Breast epithelium (tissue), 4 donors: ENCODE data around the gene HNRNPA2B1. TPM values are rescaled to one million over a fixed set of nuclear protein-coding genes. Genes with fewer than 3 reads are reported as not detected.

Source experiments
- DNase-seq, 2 donors: peaks; one replicate each; pipeline ENCODE4 v3.0.0-alpha.2; 2019; ENCODE audit warnings: low spot score in 2 of 2
- H3K27ac ChIP-seq, 2 donors: fragments of 200-600 bp; sonication (generic) in 1 of 2; one replicate each; pipeline ENCODE4 v1.5.1; 2016 to 2019; ENCODE audit warnings: mild to moderate bottlenecking in 1 of 2
- H3K27me3 ChIP-seq, 2 donors: fragments of 200-600 bp; sonication (generic) in 1 of 2; one replicate each; pipeline versions ENCODE4 v1.5.1 to v1.6.0; 2017 to 2019; ENCODE audit warnings: control low read depth in 1 of 2, mild to moderate bottlenecking in 1 of 2
- H3K36me3 ChIP-seq: fragments of 200-600 bp; one replicate; pipeline ENCODE4 v1.5.1; 2019
- H3K4me1 ChIP-seq, 2 donors: fragments of 200-600 bp; sonication (generic); one replicate each; pipeline ENCODE4 v1.5.1; 2016 to 2019; ENCODE audit warnings: control low read depth in 1 of 2
- H3K4me3 ChIP-seq, 3 donors: fragments of 200-600 bp; sonication (generic); 1 replicate in 2 of 3; 2 replicates in 1 of 3; pipeline ENCODE4 v1.5.1; 2016 to 2019; ENCODE audit warnings: mild to moderate bottlenecking in 3 of 3, moderate library complexity in 2 of 3
- H3K9me3 ChIP-seq, 2 donors: fragments of 200-600 bp; sonication (generic) in 1 of 2; one replicate each; pipeline ENCODE4 v1.5.1; 2016 to 2019; ENCODE audit warnings: control low read depth in 1 of 2
- POLR2A ChIP-seq: fragments of 450-650 bp; IDR thresholded peaks from one replicate; pipeline ENCODE4 v1.6.1; 2016; ENCODE audit warnings: antibody characterized with exemption, mild to moderate bottlenecking, moderate library complexity
- POLR2AphosphoS5 ChIP-seq, 3 donors: sonication (generic); formaldehyde crosslinking; IDR thresholded peaks; one replicate each; pipeline ENCODE4 v1.6.1; 2017; ENCODE audit warnings: antibody characterized with exemption in 3 of 3
- intact Hi-C: fragments of 100-400 bp; cut with DNase I; formaldehyde crosslinking; loops from one replicate; pipeline ENCODE4 v1.15.1; 2023; ENCODE audit warnings: low total_unique reads
- total RNA-seq, 3 donors: library from RNA; depleted of rRNA; stranded (reverse); fragments of >200 nt; gene quantifications; one replicate each; pipeline ENCODE4 v1.1.0, GENCODE V29; 2016
- TF ChIP-seq, protein P1 (sequence below), 3 donors: fragments of 450-650 bp; IDR thresholded peaks; one replicate each; pipeline ENCODE4 v1.5.1; 2016 to 2017; ENCODE audit warnings: antibody characterized with exemption in 3 of 3, mild to moderate bottlenecking in 3 of 3, moderate library complexity in 3 of 3

The HNRNPA2B1 gene
- total RNA-seq, 3 donors from 2014 or later: 168 to 324 (median 282) TPM

DNA sequence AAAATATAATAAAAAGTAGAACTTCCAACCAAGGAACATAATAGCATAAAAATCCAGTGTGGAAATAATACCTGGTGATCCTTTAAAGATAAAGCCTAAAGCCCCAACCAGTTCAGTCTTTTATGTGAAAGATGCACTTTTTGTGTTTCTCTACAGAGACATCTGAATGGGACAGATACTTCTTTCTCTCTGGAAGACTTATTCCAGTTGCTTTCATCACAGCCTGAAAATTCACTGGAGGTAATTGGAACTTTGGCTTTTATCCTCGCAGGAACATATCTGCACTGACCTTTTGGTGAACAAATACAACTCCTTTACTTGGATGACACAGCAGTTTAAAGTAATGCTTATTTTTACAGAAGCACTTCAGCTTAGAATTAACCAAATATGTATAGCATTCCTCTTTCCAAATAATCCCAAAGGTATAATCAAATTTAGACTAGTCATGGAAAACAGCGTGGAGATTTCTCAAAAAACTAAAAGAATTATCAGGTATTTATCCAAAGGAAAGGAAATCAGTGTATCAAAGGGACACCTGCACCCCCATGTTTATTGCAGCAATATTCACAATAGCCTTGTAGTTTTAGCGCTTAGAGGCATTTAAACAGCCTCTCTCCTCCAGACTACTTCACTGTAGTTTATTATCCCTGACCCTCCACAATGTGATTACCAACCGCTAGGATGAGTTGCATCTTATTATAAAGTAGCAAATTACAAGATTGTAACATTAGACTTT lies 16.8 kb downstream of the HNRNPA2B1 start:
- TF ChIP-seq POLR2A: no peak
- TF ChIP-seq, protein P1, sequence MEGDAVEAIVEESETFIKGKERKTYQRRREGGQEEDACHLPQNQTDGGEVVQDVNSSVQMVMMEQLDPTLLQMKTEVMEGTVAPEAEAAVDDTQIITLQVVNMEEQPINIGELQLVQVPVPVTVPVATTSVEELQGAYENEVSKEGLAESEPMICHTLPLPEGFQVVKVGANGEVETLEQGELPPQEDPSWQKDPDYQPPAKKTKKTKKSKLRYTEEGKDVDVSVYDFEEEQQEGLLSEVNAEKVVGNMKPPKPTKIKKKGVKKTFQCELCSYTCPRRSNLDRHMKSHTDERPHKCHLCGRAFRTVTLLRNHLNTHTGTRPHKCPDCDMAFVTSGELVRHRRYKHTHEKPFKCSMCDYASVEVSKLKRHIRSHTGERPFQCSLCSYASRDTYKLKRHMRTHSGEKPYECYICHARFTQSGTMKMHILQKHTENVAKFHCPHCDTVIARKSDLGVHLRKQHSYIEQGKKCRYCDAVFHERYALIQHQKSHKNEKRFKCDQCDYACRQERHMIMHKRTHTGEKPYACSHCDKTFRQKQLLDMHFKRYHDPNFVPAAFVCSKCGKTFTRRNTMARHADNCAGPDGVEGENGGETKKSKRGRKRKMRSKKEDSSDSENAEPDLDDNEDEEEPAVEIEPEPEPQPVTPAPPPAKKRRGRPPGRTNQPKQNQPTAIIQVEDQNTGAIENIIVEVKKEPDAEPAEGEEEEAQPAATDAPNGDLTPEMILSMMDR (IDR thresholded peaks at IDR 0.05): no peak
- no peak for TF ChIP-seq POLR2AphosphoS5 (IDR thresholded peaks at IDR 0.05)
- Histone ChIP-seq H3K4me3 (no peak overlapping the region), H3K27ac (peak overlapping the region; percentile 11 to 48), H3K36me3 (no peaks in the 10 kb centered on the region), H3K4me1 (no peaks in the 10 kb centered on the region), H3K9me3 (no peaks in the 10 kb centered on the region), H3K27me3 (no peaks in the 10 kb centered on the region)
- no peak for DNase-seq
- intact Hi-C loops: no loop called here

DNA sequence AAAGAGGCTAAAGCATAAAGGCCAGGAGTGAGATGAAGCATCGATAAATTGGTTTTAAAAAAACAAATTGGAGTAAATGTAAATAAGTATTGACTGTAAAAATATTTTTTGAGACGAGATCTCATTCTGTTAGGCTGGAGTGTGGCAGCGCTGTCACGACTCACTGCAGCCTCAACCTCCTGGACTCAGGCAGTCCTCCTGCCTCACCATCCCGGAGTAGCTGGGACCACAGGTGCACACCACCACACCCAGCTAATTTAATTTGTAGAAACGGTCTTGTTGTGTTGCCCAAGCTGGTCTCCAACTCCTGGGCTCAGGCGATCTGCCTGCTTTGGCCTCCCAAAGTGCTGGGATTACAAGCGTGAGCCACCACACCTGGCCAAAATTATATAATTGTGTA lies 17.8 kb downstream of the HNRNPA2B1 start:
- TF ChIP-seq, protein P1 (IDR thresholded peaks at IDR 0.05): no peak
- TF ChIP-seq POLR2AphosphoS5 (IDR thresholded peaks at IDR 0.05): peak in 1 of 3 donors; percentile 29
- H3K4me1 ChIP-seq: no peaks in the 10 kb centered on the region
- no peak for DNase-seq
- no peaks in the 10 kb centered on the region for H3K36me3 ChIP-seq
- no peak overlapping the region for H3K4me3 ChIP-seq
- no peaks in the 10 kb centered on the region for H3K9me3 ChIP-seq
- H3K27ac ChIP-seq: peak overlapping the region in 1 of 2 donors; percentile 9
- no peaks in the 10 kb centered on the region for H3K27me3 ChIP-seq
- intact Hi-C loops: no loop called here

DNA sequence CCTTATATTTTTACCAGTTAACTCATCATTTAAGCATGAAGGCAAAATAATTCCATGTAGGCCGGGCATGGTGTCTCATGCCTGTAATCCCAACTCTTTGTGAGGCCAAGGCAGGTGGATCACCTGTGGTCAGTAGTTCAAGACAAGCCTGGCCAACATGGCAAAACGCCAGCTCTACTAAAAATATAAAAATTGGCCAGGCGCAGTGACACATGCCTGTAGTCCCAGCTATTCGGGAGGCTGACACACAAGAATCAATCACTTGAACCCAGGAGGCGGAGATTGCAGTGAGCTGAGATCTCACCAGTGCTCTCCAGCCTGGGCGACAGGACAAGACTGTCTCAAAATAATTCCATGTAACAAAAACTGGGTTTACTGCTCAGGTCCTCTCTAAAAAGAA lies 18.3 kb downstream of the HNRNPA2B1 start:
- intact Hi-C loops: no loop called here
- H3K9me3 ChIP-seq: no peaks in the 10 kb centered on the region
- DNase-seq: no peak
- no peaks in the 10 kb centered on the region for H3K36me3 ChIP-seq
- H3K27me3 ChIP-seq: no peaks in the 10 kb centered on the region
- H3K4me3 ChIP-seq: no peak overlapping the region
- H3K27ac ChIP-seq: no peak overlapping the region
- TF ChIP-seq POLR2A: no peak
- TF ChIP-seq, protein P1 (IDR thresholded peaks at IDR 0.05): no peak
- no peak for TF ChIP-seq POLR2AphosphoS5 (IDR thresholded peaks at IDR 0.05)
- no peaks in the 10 kb centered on the region for H3K4me1 ChIP-seq

DNA sequence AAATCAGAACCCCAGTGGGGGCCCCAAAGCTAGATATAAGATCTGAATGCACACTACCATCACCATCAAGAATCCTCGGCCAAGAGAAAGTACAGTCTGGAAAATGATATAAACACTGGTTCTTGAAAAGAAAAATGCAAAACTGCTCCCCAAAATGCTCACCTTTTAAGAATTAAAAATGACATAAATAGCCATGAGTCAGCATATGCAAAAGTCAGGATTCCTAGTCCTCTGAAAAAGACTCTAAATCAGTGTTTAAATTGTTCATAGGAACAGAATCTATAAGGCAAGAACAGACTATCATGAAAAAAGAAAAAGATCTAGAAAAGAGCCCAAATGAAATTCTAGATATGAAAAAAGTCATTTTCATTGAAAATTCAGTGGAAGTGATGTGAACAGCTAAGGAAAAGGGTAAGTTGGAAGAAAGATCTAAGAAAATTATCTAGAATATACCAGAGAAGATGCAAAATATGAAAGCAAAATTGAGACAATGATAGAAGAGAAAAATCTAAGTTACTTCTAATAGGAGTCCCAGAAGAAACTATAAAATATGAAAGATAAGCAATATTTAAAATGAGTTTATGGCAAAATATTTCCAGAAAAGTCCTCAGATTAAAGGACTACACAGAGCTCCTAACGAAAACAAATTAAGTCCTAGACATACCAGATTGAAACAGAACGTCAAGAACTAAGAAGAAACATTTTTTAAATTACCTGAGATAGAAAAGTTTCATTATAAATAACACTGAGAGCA lies 18.9 kb downstream of the HNRNPA2B1 start:
- H3K4me1 ChIP-seq: no peaks in the 10 kb centered on the region
- intact Hi-C loops: no loop called here
- no peaks in the 10 kb centered on the region for H3K9me3 ChIP-seq
- H3K4me3 ChIP-seq: no peak overlapping the region
- no peak overlapping the region for H3K27ac ChIP-seq
- H3K27me3 ChIP-seq: no peaks in the 10 kb centered on the region
- no peaks in the 10 kb centered on the region for H3K36me3 ChIP-seq
- no peak for DNase-seq
- no peak for TF ChIP-seq POLR2A
- TF ChIP-seq, protein P1 (IDR thresholded peaks at IDR 0.05): no peak
- no peak for TF ChIP-seq POLR2AphosphoS5 (IDR thresholded peaks at IDR 0.05)

DNA sequence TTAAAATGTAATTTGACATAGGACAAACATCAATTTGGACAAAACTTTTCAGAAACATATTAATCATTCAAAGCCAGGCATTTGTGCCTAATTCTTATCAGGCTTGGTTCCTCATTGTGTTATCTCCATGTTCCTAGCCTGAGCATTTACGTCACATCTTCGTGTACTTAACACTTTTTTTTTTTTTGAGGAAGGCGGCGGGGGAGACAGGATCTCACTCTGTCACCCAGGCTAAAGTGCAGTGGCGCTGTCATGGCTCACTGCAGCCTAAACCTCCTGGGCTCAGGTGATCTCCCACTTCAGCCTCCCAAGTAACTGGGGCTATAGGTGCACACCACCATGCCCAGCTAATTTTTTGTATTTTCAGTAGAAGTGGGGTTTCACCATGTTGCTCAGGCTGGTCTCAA lies 19.8 kb downstream of the HNRNPA2B1 start:
- intact Hi-C loops: no loop called here

More for the DNA sequence above, 19.8 kb downstream of the HNRNPA2B1 start:
- DNase-seq: no peak
- Histone ChIP-seq H3K9me3 (no peaks in the 10 kb centered on the region), H3K27me3 (no peaks in the 10 kb centered on the region), H3K36me3 (no peaks in the 10 kb centered on the region), H3K4me1 (no peaks in the 10 kb centered on the region), H3K4me3 (no peak overlapping the region), H3K27ac (no peak overlapping the region)
- no peak for TF ChIP-seq POLR2AphosphoS5 (IDR thresholded peaks at IDR 0.05)
- TF ChIP-seq, protein P1 (IDR thresholded peaks at IDR 0.05): no peak
- no peak for TF ChIP-seq POLR2A
